C4-2B (cell line): ENCODE measurements around the gene JAG2.

ENCODE experiments used
- H3K27ac ChIP-seq: fragments of 450-650 bp; 2 replicates; pipeline ENCODE4 v1.5.1; 2017
- ZFX ChIP-seq: fragments of 450-650 bp; IDR thresholded peaks from 2 replicates; pipeline ENCODE4 v1.6.1; 2017
- TF ChIP-seq, protein P1 (sequence below): fragments of 450-650 bp; conservative IDR thresholded peaks from 2 replicates; pipeline ENCODE4 v1.5.1; 2017; ENCODE audit warnings: mild to moderate bottlenecking

JAG2 gene

DNA sequence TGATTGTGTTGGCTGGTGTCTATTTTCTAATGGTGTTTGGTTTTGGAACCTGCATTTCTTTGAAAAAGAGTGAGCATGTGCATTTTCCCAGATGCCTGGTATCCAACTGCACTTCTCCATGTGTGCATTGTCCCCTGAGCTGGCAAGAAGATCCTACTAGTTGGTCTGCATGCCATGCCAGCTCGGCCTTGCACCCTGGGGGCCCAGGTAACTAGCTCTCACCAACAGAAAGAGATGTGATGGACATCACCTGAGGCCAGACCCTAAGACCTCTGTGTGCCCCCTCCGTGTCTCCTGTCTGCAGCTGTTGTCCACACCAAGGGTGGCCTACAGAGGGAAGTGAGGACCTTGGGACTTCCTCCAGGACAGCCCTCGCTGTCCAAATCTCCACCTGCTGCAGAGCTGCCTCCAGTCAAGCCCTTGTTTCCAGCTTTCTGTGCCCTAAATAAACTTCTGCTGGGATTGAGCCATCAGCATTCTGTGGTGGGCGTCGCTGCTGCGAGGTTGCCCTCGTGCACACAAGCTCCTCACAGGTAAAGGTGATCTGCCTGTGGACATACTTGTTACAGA, 73.3 kb downstream of the JAG2 start:
- TF ChIP-seq, protein P1, sequence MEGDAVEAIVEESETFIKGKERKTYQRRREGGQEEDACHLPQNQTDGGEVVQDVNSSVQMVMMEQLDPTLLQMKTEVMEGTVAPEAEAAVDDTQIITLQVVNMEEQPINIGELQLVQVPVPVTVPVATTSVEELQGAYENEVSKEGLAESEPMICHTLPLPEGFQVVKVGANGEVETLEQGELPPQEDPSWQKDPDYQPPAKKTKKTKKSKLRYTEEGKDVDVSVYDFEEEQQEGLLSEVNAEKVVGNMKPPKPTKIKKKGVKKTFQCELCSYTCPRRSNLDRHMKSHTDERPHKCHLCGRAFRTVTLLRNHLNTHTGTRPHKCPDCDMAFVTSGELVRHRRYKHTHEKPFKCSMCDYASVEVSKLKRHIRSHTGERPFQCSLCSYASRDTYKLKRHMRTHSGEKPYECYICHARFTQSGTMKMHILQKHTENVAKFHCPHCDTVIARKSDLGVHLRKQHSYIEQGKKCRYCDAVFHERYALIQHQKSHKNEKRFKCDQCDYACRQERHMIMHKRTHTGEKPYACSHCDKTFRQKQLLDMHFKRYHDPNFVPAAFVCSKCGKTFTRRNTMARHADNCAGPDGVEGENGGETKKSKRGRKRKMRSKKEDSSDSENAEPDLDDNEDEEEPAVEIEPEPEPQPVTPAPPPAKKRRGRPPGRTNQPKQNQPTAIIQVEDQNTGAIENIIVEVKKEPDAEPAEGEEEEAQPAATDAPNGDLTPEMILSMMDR, result no peak
- no peak for TF ChIP-seq ZFX

DNA sequence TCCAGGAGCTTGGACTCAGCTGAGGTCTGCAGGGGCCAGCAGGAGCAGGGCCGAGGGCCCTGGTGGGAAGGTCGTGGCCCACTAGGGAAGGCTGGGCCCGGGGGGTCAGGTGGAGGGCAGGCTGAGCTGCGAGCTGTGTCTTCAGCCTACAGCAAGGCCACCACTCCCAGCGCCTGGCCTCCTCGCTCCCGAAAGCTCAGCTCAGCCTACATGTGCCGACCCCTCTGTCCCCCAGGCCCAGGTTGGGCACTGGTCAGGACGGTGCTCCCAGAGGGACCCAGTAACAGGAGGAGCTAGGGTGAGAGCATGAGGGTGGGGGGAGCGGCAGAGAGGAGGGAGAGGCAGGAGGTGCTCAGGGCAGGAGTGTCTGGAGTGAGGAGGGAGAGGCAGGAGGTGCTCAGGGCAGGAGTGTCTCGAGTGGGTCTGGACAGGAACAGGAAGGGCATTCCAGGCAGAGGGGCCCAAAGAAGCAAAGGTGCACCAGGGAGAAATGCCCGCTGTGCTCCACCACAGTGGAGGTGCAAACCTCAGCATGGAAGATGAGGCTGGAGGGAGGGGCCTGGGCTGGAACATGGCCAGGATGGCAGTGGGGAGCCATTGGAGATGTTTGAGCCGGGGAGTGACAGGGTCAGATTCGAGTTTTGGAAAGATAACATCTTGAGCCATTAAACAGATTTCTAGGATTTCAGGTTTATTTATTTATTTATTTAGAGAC, 74.2 kb downstream of the JAG2 start:
- TF ChIP-seq ZFX, result no peak
- TF ChIP-seq, protein P1, result no peak
- peak overlapping the region; percentile 78 for H3K27ac ChIP-seq

More for the DNA sequence above, 73.3 kb downstream of the JAG2 start:
- no peak overlapping the region for H3K27ac ChIP-seq

DNA sequence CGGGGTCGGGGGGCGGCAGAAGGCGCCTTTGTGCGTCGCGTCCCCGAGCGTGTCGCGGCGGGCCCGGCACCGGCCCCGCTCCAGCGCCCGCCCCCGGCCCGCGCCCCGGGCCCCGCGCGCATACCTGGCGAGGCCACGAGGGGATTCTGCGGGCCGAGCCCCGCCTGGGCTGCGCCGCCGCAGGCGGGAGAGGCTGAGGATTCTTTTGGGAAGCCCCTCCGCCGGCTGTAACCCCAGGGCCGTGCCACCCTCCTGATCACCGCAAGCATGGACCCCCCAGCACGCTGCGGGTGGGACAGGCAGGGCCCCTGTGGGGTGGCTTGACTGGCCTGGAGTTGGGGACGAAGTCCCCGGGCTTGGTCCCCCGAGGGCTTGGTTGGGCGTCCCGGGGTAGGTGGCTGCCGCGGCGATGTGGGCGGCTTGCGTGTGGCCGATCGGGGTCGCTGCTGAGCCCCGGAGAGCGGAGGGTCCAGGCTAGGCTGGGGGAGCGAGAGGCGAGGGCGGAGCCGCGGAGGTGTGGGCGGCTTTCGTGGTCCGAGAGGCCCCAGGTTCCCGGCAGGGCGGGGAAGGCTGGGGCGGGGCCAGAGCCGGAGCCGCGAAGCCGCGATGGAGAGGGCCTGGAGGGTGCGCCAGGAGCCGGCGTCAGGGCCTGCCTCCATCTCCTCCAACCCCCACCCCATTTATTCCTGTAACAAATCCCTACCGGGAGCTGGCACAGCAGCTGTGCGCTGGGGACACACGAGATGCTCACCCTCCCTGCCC, 75.0 kb downstream of the JAG2 start:
- peak overlapping the region; percentile 78 for H3K27ac ChIP-seq
- peak; percentile 44; the same call in 1 of the 2 replicates for TF ChIP-seq ZFX
- TF ChIP-seq, protein P1, result no peak; the same call in 1 of the 2 replicates

DNA sequence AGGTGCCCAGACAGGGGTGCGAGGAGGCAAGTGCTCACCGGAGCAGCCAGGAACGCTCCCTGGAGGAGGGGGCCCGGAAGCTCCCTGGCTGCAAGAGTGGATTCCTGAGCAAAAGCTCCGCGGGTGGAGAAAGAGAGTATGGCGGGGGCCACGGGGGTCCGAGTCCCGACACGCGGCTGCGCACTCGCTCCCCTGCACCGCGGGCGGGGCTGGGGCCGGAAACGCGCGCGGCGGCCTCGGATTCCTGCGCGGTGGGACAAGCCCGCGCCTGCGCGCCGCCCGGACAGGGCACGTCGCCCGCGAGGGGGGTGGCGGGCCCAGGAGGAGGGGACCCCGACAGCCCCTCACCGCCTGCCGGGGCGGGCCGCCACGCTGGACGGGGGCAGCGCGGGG, 75.5 kb downstream of the JAG2 start:
- TF ChIP-seq, protein P1, result no peak
- no peak for TF ChIP-seq ZFX
- H3K27ac ChIP-seq, result peak overlapping the region; percentile 78

DNA sequence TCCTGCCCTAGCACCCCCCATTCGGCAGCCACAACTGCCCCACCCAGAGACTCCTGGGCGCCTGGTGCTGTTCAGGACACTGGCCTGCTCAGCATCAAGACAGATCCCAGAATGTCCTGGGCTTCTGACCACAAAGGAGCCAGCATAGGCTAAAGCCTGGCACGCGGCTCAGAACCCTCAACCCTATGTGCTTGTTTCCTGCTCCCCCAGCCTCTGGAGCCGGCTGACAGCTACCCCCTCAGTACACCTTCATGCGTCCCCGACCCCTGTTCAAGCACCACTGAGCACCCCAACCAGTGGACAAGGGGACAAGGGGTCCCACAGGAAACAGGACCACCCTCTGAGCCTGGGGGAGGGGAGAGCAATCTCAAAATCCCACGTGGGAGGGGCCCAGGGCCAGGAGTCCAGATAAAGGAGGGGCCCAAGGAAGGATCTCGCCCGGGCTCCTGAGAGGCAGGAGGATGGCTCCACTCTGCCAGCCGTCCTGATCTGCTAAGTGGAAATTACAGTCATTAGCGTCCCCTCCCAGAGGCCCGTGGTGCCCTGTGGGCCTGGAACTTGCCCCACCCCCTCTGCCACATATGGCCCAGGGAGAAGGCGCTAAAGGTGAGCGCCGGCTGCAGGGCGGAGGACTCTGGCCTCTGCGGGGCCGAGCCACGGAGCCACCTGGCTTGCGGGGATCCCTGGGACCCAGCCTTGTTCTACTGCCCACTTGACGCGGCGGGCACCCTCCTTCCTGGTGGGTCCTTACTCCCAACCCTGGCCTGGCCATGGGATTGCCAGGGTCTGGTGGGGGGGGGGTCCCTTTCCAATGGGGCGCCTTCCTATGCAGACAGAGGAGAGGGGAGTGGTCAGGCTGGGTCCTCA, 76.2 kb downstream of the JAG2 start:
- TF ChIP-seq ZFX, result no peak
- TF ChIP-seq, protein P1, result no peak
- H3K27ac ChIP-seq, result peak overlapping the region; percentile 78

DNA sequence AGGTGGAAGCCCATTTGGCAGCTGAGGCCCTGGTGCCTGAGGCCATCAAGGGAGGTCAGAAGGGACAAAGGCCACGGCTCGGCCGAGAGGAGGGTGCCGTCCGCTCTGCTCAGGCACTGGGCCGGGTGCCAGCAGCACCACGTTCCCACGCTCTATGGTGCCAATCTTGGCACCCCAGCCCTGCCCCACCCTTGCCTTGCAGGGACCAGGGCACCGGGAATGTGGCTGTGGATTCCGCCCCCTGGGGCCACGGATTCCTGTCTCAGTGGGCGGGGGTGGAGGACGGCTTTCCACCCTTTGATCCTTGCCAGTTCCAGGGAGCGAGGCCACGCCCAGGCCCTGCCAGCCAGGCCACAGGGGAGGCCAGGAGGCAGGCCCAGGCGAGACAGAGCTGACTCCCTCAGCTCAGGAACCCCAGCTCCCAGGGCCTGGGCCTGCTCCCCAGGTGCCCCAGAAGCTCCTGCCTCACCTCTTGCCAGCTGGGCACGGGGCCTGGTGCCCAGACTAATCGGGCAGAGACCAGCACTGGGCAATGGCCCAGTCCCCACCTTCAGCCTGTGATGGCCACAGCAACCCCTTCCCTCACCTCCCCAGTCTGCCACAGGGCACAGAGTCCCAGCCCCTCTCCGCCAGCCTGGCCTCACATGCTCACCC, 76.9 kb downstream of the JAG2 start:
- peak overlapping the region; percentile 78 for H3K27ac ChIP-seq
- TF ChIP-seq, protein P1, result no peak
- 0 out of 2 replicates have a peak, but pooled peaks have one; percentile 32 for TF ChIP-seq ZFX
